Osteoblast (primary cell): Measurements from ENCODE around the gene JPH4. TPM values are rescaled to one million over a fixed set of nuclear protein-coding genes. Genes with fewer than 3 reads are reported as not detected.
A peak's percentile ranks its signal among the peaks of the same experiment; 100 is the strongest.

Experiments
- DNase-seq: peaks from one replicate; pipeline ENCODE4 v3.0.0; 2011; ENCODE audit warnings: low spot score, mixed read lengths; ENCODE audit not compliant: insufficient read length; ENCODE audit errors: missing footprints
- H2AFZ ChIP-seq: 2 replicates; pipeline ENCODE4 v1.6.0; 2011; ENCODE audit warnings: mild to moderate bottlenecking, low read length
- H3K27ac ChIP-seq: 2 replicates; pipeline ENCODE4 v1.5.1; 2011; ENCODE audit warnings: mild to moderate bottlenecking, low read depth, low read length, moderate library complexity
- H3K27me3 ChIP-seq: 2 replicates; pipeline ENCODE4 v1.6.0; 2012; ENCODE audit warnings: mild to moderate bottlenecking, control low read depth, inconsistent platforms, low read length, moderate library complexity; ENCODE audit not compliant: insufficient read depth
- H3K36me3 ChIP-seq: 2 replicates; pipeline ENCODE4 v1.5.1; 2011; ENCODE audit warnings: mild to moderate bottlenecking, low read length, control low read depth, moderate library complexity; ENCODE audit not compliant: insufficient read depth
- H3K4me1 ChIP-seq: 2 replicates; pipeline ENCODE4 v1.5.1; 2011; ENCODE audit warnings: mild to moderate bottlenecking, low read length, control low read depth, moderate library complexity; ENCODE audit not compliant: insufficient read depth
- H3K4me2 ChIP-seq: 2 replicates; pipeline ENCODE4 v1.6.0; 2011; ENCODE audit warnings: mild to moderate bottlenecking, low read length; ENCODE audit not compliant: insufficient read depth
- H3K4me3 ChIP-seq: fragments of 200-600 bp; sonication (generic); 3 replicates; pipeline ENCODE4 v1.5.1; 2012; ENCODE audit warnings: mild to moderate bottlenecking, low read length, inconsistent platforms; ENCODE audit not compliant: insufficient read depth
- H3K79me2 ChIP-seq: 2 replicates; pipeline ENCODE4 v1.6.0; 2012; ENCODE audit warnings: mild to moderate bottlenecking, low read length, control low read depth, inconsistent platforms; ENCODE audit not compliant: insufficient read depth
- H3K9me3 ChIP-seq: 2 replicates; pipeline ENCODE4 v1.5.1; 2011; ENCODE audit warnings: low read depth, low read length, control low read depth
- H4K20me1 ChIP-seq: 2 replicates; pipeline ENCODE4 v1.6.0; 2012; ENCODE audit warnings: mild to moderate bottlenecking, low read length, control low read depth; ENCODE audit not compliant: insufficient read depth
- CTCF ChIP-seq: IDR thresholded peaks from 2 replicates; pipeline ENCODE4 v1.5.1; 2011; ENCODE audit warnings: mild to moderate bottlenecking, low read depth, low read length, moderate library complexity; ENCODE audit errors: extremely low read depth
- total RNA-seq: library from RNA; depleted of rRNA; stranded (reverse); fragments of >200 nt; gene quantifications from 2 replicates; pipeline ENCODE4 v1.2.3, GENCODE V29; 2012

JPH4 gene
- total RNA-seq: not detected in 2 replicates

- Histone ChIP-seq H3K4me3 (no peak within 1 kb of the TSS), H3K36me3 (no peaks in the 10 kb centered on the region), H4K20me1 (no peaks in the 10 kb centered on the region), H3K27ac (no peak within 1 kb of the TSS), H2AFZ (no peak within 1 kb of the TSS), H3K4me1 (no peaks in the 10 kb centered on the region), H3K27me3 (peaks cover 46% of the 10 kb centered on the region), H3K4me2 (no peak within 1 kb of the TSS), H3K9me3 (no peaks in the 10 kb centered on the region), H3K79me2 (no peaks in the 10 kb centered on the region)
- no peak for TF ChIP-seq CTCF
- peak; percentile 87 for DNase-seq
Observed at GRCh38 chr14:23578560-23579310, at the start of gene JPH4. Gene JPH4 (minus strand): TSS chr14:23578790. CDS start chr14:23577453, 1,337 bp downstream.

GRCh38 chr14:23627961-23628360 is 49.4 kb upstream of the JPH4 start:
- no peak for TF ChIP-seq CTCF
- Histone ChIP-seq H3K27ac (no peak overlapping the region), H4K20me1 (no peaks in the 10 kb centered on the region), H3K4me3 (no peak overlapping the region), H3K36me3 (no peaks in the 10 kb centered on the region), H2AFZ (no peak overlapping the region), H3K9me3 (peaks cover 6% of the 10 kb centered on the region), H3K4me2 (no peak overlapping the region), H3K79me2 (no peaks in the 10 kb centered on the region), H3K27me3 (peaks cover 2% of the 10 kb centered on the region), H3K4me1 (no peaks in the 10 kb centered on the region)
- DNase-seq: no peak

- Histone ChIP-seq H3K27ac (no peak overlapping the region), H3K4me1 (no peaks in the 10 kb centered on the region), H3K79me2 (no peaks in the 10 kb centered on the region), H3K4me3 (no peak overlapping the region), H3K9me3 (peaks cover 6% of the 10 kb centered on the region), H2AFZ (no peak overlapping the region), H3K27me3 (no peaks in the 10 kb centered on the region), H4K20me1 (no peaks in the 10 kb centered on the region), H3K4me2 (no peak overlapping the region), H3K36me3 (no peaks in the 10 kb centered on the region)
- TF ChIP-seq CTCF: no peak
- no peak for DNase-seq
Observed at GRCh38 chr14:23626946-23627345, 48.4 kb upstream of the JPH4 start.

- no peaks in the 10 kb centered on the region for H4K20me1 ChIP-seq
Observed at GRCh38 chr14:23624830-23625404, 46.3 kb upstream of the JPH4 start.

More at GRCh38 chr14:23624830-23625404, 46.3 kb upstream of the JPH4 start:
- Histone ChIP-seq H3K4me2 (no peak overlapping the region), H3K36me3 (no peaks in the 10 kb centered on the region), H3K27me3 (no peaks in the 10 kb centered on the region), H3K4me3 (no peak overlapping the region), H3K27ac (no peak overlapping the region), H3K4me1 (no peaks in the 10 kb centered on the region), H3K9me3 (peaks cover 6% of the 10 kb centered on the region), H2AFZ (no peak overlapping the region), H3K79me2 (no peaks in the 10 kb centered on the region)
- no peak for DNase-seq
- TF ChIP-seq CTCF: no peak
